ENCODE results near the gene STK39. TPM values are rescaled to one million over a fixed set of nuclear protein-coding genes. Genes with fewer than 3 reads are reported as not detected.

Gene STK39
- total and polyA plus RNA-seq, 2 of the 4 experiments (the other 2 are of a cell fraction) = 11.8 to 16.4 TPM

- H4K20me1 ChIP-seq (ENCODE audit: insufficient read depth, low read length) = no peaks in the 10 kb centered on the region
- no peak overlapping the region for H3K4ac ChIP-seq (ENCODE audit: low read depth, low read length)
- H2BK5ac ChIP-seq (ENCODE audit: low read depth, low read length, poor library complexity, severe bottlenecking) = no peak overlapping the region
- H3K9ac ChIP-seq (ENCODE audit: low read depth, low read length) = no peak overlapping the region
- H3K4me2 ChIP-seq (ENCODE audit: low read depth, low read length) = no peak overlapping the region
- no peaks in the 10 kb centered on the region for H3K9me3 ChIP-seq (ENCODE audit: control insufficient read depth, insufficient read depth, low read length)
- 0 out of 2 replicates have a peak, but pooled peaks cover 3% of the 10 kb centered on the region for H3K9me1 ChIP-seq (ENCODE audit: insufficient read depth, low read length)
- no peak overlapping the region for H3K56ac ChIP-seq (ENCODE audit: extremely low read depth, insufficient read depth, low read length)
- intact Hi-C loops (cut with micrococcal nuclease) (no loop called here), dilution Hi-C loops (cut with HindIII; ENCODE audit: low sequenced_read_pairs, unreplicated experiment) (no loop called here), in situ Hi-C loops (cut with MboI; ENCODE audit: low sequenced_read_pairs) (no loop called here)
- H3K27ac ChIP-seq (ENCODE audit: insufficient read depth, low read length) = no peak overlapping the region
- H3K79me1 ChIP-seq (ENCODE audit: low read depth in 1 of 2, low read length in 2 of 2) = peaks cover 25 to 32% of the 10 kb centered on the region in 2 experiments
- H3K36me3 ChIP-seq (ENCODE audit: control insufficient read depth, insufficient read depth, low read length) = peaks cover 11% of the 10 kb centered on the region
- no peak overlapping the region for H3K14ac ChIP-seq (replicated peaks; ENCODE audit: low read depth, low read length)
- H3K27me3 ChIP-seq (ENCODE audit: control insufficient read depth, insufficient read depth, low read length) = no peaks in the 10 kb centered on the region
- WGBS, 2 experiments (ENCODE audit: extremely low coverage in 2 of 2, insufficient read length in 1 of 2) = no CpG with 5 or more reads among the region's 9 CpGs
- H3K23ac ChIP-seq (ENCODE audit: low read depth, low read length) = no peak overlapping the region
- H2BK120ac ChIP-seq (ENCODE audit: low read depth, low read length) = no peak overlapping the region
- TF ChIP-seq ELK1 (IDR thresholded peaks at IDR 0.05; ENCODE audit: borderline replicate concordance, low read depth, low read length) (no peak), CTCF (conservative IDR thresholded peaks at IDR 0.05; ENCODE audit: low read depth, low read length) (no peak), RCOR1 (IDR thresholded peaks at IDR 0.05; ENCODE audit: insufficient replicate concordance, low read length) (no peak), USF2 (IDR thresholded peaks at IDR 0.05; ENCODE audit: low read depth, low read length) (no peak), CHD1 (IDR thresholded peaks at IDR 0.05; ENCODE audit: low read depth, low read length) (no peak), MAFK (IDR thresholded peaks at IDR 0.05; ENCODE audit: low read depth, low read length) (no peak), NFE2L2 (IDR thresholded peaks at IDR 0.05; ENCODE audit: low read depth, low read length) (no peak), MAZ (IDR thresholded peaks at IDR 0.05; ENCODE audit: borderline replicate concordance, low read depth, low read length) (no peak), SMC3 (IDR thresholded peaks at IDR 0.05; ENCODE audit: low read depth, low read length) (no peak), CEBPB (IDR thresholded peaks at IDR 0.05; ENCODE audit: low read depth, low read length) (no peak), MXI1 (IDR thresholded peaks at IDR 0.05; ENCODE audit: borderline replicate concordance, low read depth, low read length) (no peak), FOS (IDR thresholded peaks at IDR 0.05; ENCODE audit: low read depth, low read length) (no peak), BHLHE40 (IDR thresholded peaks at IDR 0.05; ENCODE audit: low read depth, low read length) (no peak), POLR2A (IDR thresholded peaks at IDR 0.05; ENCODE audit: low read depth, low read length) (no peak), RAD21 (IDR thresholded peaks at IDR 0.05; ENCODE audit: low read length) (no peak), RFX5 (IDR thresholded peaks at IDR 0.05; ENCODE audit: low read depth, low read length) (no peak)
- no peak for DNase-seq
- no peak overlapping the region for H2AK5ac ChIP-seq (ENCODE audit: low read depth, low read length)
- H4K8ac ChIP-seq (ENCODE audit: low read depth in 2 of 2, low read length in 2 of 2) = no peak overlapping the region
- no peak overlapping the region for H2AFZ ChIP-seq (replicated peaks; ENCODE audit: low read length, poor library complexity)
- no peak overlapping the region for H4K91ac ChIP-seq (ENCODE audit: insufficient read depth, low read depth, low read length)
- POLR2A ChIA-PET (ENCODE audit: unreplicated experiment) = no interaction called here
- no peak overlapping the region for H2BK15ac ChIP-seq (ENCODE audit: low read depth, low read length)
- H3K4me1 ChIP-seq (ENCODE audit: control insufficient read depth, insufficient read depth, low read length) = peaks cover 2% of the 10 kb centered on the region; the same call in 1 of the 2 replicates
- no peak overlapping the region for H4K5ac ChIP-seq (ENCODE audit: low read depth, low read length)
- CTCF ChIA-PET = no interaction called here
- H2BK20ac ChIP-seq (ENCODE audit: low read depth, low read length) = no peak overlapping the region
- H3K18ac ChIP-seq (ENCODE audit: low read depth, low read length) = no peak overlapping the region
- BruUV-seq (replicated peaks) = no TSS peak
- ATAC-seq (ENCODE audit: low read depth) = no peak
- H3K4me3 ChIP-seq (ENCODE audit: insufficient read depth, low read depth, low read length) = no peak overlapping the region
- H2AK9ac ChIP-seq (replicated peaks; ENCODE audit: low read depth, low read length, poor library complexity) = no peak overlapping the region
Observed at GRCh38 chr2:168056242-168056787, 191.1 kb downstream of the STK39 start.
